AG10803 (cell line): Measurements from ENCODE around the gene STK11.
A peak's percentile ranks its signal among the peaks of the same experiment; 100 is the strongest.

Experiments
- DNase-seq: peaks from one replicate; pipeline ENCODE4 v3.0.0; 2010; ENCODE audit warnings: low read depth
- H3K4me3 ChIP-seq: 2 replicates; pipeline ENCODE4 v1.5.1; 2011; ENCODE audit warnings: mild to moderate bottlenecking, low read length, control low read depth
- TF ChIP-seq, protein P1 (sequence below): conservative IDR thresholded peaks from 2 replicates; pipeline ENCODE4 v1.5.1; 2011; ENCODE audit warnings: mild to moderate bottlenecking, low read length, control low read depth, inconsistent platforms

Gene STK11

DNA sequence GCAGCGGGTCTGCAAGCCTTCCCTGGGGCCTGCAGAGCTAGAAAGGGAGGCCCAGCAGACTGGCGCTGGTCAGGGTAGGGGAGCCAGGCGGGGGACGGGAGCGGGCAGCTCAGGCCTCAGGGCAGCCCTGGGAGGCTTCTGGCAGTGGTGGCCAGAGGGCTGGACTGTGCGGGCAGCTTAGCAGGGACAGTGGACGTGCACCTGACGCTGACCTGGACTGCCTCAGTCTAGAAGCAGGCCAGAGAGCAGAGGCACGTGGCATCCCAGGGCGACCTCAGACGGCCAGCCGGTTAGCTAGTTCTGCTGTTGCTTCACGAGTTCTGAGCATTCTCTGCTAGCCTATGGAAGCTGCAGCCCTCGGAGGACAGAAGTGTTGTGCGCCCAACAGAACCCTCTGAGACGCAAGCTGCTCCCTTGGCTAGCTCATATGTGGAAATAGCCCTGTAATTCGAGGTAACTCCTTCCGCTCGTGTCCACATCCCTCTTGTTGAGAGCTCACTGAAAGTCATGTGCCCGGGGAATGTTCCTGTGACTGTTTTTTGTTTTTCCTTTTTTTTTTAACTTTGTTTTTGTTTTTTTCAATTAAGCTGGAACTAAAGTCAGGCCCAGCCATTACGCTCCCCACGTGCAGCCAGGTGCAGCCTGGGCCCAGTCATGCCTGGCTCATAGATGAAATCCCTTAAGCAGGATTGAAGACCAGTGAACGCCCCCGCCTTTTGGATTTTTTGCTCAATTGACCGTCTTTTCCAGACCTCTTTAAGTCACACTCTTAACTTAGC, 67.9 kb downstream of the STK11 start:
- DNase-seq, result no peak
- no peak overlapping the region for H3K4me3 ChIP-seq
- TF ChIP-seq, protein P1, sequence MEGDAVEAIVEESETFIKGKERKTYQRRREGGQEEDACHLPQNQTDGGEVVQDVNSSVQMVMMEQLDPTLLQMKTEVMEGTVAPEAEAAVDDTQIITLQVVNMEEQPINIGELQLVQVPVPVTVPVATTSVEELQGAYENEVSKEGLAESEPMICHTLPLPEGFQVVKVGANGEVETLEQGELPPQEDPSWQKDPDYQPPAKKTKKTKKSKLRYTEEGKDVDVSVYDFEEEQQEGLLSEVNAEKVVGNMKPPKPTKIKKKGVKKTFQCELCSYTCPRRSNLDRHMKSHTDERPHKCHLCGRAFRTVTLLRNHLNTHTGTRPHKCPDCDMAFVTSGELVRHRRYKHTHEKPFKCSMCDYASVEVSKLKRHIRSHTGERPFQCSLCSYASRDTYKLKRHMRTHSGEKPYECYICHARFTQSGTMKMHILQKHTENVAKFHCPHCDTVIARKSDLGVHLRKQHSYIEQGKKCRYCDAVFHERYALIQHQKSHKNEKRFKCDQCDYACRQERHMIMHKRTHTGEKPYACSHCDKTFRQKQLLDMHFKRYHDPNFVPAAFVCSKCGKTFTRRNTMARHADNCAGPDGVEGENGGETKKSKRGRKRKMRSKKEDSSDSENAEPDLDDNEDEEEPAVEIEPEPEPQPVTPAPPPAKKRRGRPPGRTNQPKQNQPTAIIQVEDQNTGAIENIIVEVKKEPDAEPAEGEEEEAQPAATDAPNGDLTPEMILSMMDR, result no peak

DNA sequence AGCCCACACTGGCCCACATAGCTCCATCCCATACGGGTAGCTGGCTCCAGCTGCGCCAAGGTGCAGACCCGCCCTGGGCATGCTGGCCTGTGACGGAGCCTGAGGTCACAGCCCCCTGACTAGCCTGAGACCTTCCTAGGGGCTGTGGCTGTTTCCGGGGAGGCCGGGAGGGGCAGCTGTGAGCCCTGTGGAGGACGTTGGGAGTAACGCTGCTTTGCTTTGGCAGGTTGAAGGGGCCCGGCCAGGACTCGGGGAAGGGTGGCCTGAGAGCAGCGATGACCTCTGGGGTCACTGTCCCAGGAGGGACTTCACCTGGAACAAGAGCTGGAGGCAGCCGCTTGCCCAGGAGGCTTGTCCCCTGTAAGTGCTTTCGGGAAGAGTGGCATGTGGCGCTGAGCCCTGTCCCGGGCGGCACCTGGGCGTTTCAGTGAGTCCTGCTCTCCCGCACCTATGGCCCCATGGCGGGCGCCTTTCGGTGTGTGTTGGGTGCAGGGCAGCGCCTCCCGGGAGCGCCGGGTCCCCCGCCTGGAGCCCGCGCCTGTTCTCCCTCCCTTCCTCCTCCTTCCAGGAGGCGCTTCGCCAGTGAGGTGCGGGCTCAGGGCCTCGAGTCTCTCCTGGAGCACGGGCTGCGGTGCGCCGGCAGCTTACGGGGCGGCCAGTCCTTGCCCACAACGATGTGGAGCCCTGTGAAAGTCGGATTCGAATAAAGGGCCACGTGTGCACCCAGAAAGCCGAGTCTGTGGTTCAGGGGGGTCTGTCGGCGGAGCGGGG, 68.7 kb downstream of the STK11 start:
- TF ChIP-seq, protein P1, result no peak
- DNase-seq, result no peak
- peak overlapping the region; percentile 45 for H3K4me3 ChIP-seq

DNA sequence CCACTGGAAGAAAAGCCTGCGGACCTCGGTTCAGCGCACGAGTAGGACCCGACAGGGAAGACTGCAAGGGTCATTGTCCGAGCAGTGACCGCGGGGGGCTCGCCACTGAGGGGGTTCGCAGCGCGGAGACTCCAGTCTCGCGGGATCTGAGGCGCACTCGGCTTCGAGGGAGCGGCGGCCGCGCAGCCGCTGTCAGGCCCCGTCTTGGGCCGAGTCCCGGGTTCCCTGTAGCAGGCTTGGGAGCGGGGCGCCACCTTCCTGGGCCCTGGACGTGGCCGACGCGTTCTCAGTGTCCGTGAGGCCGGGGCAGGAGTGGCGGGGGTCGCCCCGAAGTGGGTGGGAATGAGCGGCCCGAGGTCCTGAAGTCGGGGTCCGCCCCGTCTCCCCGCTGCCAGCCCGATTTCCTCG, 69.3 kb downstream of the STK11 start:
- peak overlapping the region; percentile 45 for H3K4me3 ChIP-seq
- DNase-seq, result no peak
- TF ChIP-seq, protein P1, result no peak

DNA sequence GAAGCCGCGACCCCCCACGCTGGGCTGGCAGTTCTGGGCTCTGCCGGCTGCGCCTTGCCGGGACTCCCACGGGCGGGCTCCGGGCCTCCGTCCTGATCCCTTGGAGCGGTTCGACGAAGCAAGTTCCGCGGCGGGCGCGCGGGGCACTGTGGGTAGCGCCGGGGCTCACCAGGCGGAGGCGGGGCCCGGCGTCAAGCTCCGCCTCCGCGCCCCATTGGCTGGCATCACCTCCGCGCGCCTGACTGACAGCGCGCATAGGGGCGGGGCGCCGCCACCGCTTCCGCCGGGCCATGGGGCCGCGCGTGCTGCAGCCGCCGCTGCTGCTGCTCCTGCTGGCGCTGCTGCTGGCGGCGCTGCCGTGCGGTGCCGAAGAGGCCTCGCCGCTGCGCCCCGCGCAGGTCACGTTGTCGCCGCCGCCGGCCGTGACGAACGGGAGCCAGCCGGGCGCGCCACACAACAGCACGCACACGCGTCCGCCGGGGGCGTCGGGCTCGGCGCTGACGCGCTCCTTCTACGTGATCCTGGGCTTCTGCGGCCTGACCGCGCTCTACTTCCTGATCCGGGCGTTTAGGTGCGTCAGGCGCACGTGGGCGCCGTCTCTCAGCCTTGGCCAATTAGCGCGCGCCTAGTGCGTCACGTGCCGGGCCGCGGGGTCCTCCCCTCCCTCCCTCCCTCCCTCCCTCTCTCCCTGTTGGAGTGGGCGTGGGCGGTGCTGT, 69.8 kb downstream of the STK11 start, which contains the start of gene FAM174C:
FAM174C (plus strand) TSS at position 271 of the 716 bp plus-strand sequence; CDS start at position 291, 20 bp downstream.
- TF ChIP-seq, protein P1, result no peak
- H3K4me3 ChIP-seq, result peak within 1 kb of the TSS; percentile 72
- peak; percentile 96 for DNase-seq

DNA sequence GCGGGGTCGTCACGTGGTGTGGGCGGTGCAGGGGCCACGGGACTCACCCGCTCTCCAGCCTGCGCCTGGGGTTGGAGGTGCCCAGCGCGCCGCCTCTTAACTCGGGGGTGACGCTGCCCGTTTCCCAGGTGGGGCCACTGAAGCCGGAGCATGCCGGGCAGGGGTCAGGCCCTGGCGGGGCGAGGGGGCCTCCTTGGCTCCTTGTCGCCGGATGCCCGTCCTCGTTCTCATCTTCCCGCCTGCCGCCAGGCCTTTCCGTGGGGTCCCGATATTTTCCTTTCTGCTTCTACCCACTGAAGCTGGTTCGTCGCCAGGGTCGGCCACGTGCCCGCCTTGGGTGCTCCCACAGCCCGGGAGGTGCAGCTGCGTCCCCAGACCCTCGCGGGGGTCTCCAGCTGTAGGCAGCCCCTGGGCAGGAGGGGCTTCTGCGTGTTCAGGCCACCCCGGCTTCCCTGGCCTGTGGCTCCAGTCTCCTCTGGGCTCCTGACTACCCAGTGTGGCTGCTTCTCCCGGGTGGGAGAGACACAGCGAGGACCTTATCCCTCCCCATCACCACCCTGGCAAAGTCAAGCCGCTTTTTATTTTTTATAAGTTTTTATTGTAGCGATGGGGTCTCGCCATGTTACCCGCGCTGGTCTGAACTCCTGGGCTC, 70.5 kb downstream of the STK11 start:
- DNase-seq, result no peak

DNA sequence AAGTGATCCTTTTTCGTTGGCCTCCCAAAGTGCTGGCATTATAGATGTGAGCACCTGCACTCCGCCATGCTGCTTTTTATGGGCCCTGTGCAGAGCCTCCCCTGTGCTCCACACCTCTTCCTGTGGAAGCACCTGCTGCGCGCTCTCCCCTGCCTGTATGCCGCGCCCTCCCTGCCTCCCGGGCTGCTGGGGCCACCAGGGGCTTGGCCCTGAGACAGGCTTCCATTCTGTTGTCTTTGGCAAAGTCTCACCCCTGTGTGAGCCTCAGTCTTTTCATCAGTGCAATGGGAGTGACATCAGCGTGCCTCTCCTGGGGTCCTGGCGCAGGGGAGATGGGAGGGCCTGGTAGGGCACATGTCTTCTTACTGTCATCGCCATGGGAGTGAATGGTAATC, 71.0 kb downstream of the STK11 start:
- H3K4me3 ChIP-seq, result peak overlapping the region; percentile 72
- DNase-seq, result no peak
- TF ChIP-seq, protein P1, result no peak

More for the DNA sequence above, 70.5 kb downstream of the STK11 start:
- TF ChIP-seq, protein P1, result no peak
- peak overlapping the region; percentile 72 for H3K4me3 ChIP-seq
